Left forelimb (tissue), 1 donor: Measurements from ENCODE around the gene FAM240B.

Experiments used
- DNase-seq: peaks from one replicate; pipeline ENCODE4 v3.0.0-alpha.2; 2018; ENCODE audit warnings: low spot score

Gene FAM240B

GRCh38 chr9:38699337-38699736 is 20.6 kb downstream of the FAM240B start:
- no peak for DNase-seq

- DNase-seq = no peak
These were observed 22.1 kb downstream of the FAM240B start for GRCh38 chr9:38697776-38698300.

- no peak for DNase-seq
These were observed 22.9 kb downstream of the FAM240B start for GRCh38 chr9:38696999-38697398.

GRCh38 chr9:38694676-38695075 is 25.3 kb downstream of the FAM240B start:
- no peak for DNase-seq

GRCh38 chr9:38692707-38693106 is 27.2 kb downstream of the FAM240B start:
- no peak for DNase-seq

- no peak for DNase-seq
These were observed 29.4 kb downstream of the FAM240B start for GRCh38 chr9:38690574-38690973.

- DNase-seq = no peak
These were observed 30.3 kb downstream of the FAM240B start for GRCh38 chr9:38689678-38690077.

- no peak for DNase-seq
These were observed 31.9 kb downstream of the FAM240B start for GRCh38 chr9:38687992-38688391.

GRCh38 chr9:38687389-38687842 is 32.5 kb downstream of the FAM240B start:
- DNase-seq = no peak

GRCh38 chr9:38686933-38687332 is 33.0 kb downstream of the FAM240B start:
- DNase-seq = no peak

GRCh38 chr9:38685535-38685934 is 34.4 kb downstream of the FAM240B start:
- no peak for DNase-seq

- no peak for DNase-seq
These were observed 36.6 kb downstream of the FAM240B start for GRCh38 chr9:38683336-38683735.

GRCh38 chr9:38682713-38683112 is 37.2 kb downstream of the FAM240B start:
- DNase-seq = no peak

- no peak for DNase-seq
These were observed 38.1 kb downstream of the FAM240B start for GRCh38 chr9:38681747-38682227.

- no peak for DNase-seq
These were observed 39.0 kb downstream of the FAM240B start for GRCh38 chr9:38680837-38681445.

- no peak for DNase-seq
These were observed 42.2 kb downstream of the FAM240B start for GRCh38 chr9:38677660-38678303.

GRCh38 chr9:38675831-38676230 is 44.1 kb downstream of the FAM240B start:
- no peak for DNase-seq

GRCh38 chr9:38675211-38675610 is 44.7 kb downstream of the FAM240B start:
- DNase-seq = no peak

GRCh38 chr9:38673399-38674193 is 46.3 kb downstream of the FAM240B start:
- DNase-seq = no peak

- no peak for DNase-seq
These were observed 48.2 kb downstream of the FAM240B start for GRCh38 chr9:38671748-38672147.

- DNase-seq = no peak
These were observed 48.6 kb downstream of the FAM240B start for GRCh38 chr9:38671372-38671731.

- no peak for DNase-seq
These were observed 49.2 kb downstream of the FAM240B start for GRCh38 chr9:38670542-38671371.
